ACHN (cell line): Measurements from ENCODE around the gene TBC1D3B.
A peak's percentile ranks its signal among the peaks of the same experiment; 100 is the strongest.
"Not testable (repeated sequence)": the region's sequence is repeated elsewhere in the genome, so short reads cannot be mapped to it uniquely, and the experiment has no call there.

Experiments
- DNase-seq: peaks from one replicate; pipeline ENCODE4 v3.0.0-alpha.2; 2015
- in situ Hi-C: cut with HindIII; loops from 2 replicates; pipeline ENCODE4 v1.10.0; 2017; ENCODE audit warnings: low sequenced_read_pairs, low pct_ligation_motif_present, low pct_unique_long_range_greater_than_20kb

Gene TBC1D3B

DNA sequence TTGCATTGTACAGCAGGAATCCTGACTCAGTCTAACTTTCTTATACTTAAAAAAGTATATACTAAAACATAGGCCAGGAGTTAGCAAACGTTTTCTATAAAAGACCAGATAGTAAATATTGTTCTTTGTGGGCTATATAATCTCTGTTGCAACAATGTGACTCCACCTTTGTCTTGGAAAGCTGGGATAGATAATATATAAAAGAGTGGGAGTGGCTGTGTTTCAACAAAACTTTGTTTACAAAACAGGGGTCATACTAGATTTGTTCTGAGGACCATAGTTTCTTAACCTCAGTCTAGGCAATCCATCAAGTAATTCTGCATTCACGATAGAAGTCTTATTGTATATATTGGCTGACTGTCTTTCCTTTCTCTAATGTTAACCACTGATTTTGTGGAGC is 9.0 kb upstream of the TBC1D3B start:
- in situ Hi-C loops, result no loop called here

DNA sequence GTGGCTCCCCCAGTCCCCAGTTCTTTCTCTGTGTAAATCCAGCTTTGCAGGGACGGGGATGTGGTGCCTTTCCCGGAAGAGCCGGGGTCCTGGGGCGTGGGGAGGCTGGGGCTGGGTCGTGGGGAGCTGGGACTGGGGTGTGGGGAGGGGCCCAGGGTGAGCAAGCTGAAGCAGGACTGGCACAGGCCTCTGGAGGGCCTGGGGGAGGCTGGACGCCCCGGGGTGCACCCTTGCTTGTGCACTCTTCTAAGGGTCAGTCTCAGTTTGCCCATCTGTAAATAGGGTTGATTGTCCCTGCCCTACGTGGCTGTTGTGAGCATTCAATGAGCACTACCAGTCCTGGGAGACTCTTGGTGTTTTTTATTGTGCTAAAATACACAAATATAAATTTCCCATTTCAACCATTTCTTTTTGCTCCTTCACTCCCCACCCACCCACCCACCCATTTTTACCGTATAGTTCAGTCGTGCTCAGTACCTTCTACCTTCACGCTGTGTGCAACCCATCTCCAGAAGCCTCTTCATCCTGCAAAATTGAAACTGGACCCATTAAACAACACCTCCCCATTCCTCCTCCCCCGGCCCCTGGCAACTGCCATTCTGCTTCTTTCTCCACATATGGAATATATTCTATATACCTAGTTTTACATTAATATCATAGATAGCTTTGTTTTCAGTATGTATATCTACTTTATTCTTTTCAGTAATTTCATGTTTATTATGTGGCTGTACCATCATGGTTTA is 7.8 kb upstream of the TBC1D3B start:
- in situ Hi-C loops, result no loop called here
- DNase-seq, result no peak

More for the DNA sequence above, 9.0 kb upstream of the TBC1D3B start:
- no peak for DNase-seq

DNA sequence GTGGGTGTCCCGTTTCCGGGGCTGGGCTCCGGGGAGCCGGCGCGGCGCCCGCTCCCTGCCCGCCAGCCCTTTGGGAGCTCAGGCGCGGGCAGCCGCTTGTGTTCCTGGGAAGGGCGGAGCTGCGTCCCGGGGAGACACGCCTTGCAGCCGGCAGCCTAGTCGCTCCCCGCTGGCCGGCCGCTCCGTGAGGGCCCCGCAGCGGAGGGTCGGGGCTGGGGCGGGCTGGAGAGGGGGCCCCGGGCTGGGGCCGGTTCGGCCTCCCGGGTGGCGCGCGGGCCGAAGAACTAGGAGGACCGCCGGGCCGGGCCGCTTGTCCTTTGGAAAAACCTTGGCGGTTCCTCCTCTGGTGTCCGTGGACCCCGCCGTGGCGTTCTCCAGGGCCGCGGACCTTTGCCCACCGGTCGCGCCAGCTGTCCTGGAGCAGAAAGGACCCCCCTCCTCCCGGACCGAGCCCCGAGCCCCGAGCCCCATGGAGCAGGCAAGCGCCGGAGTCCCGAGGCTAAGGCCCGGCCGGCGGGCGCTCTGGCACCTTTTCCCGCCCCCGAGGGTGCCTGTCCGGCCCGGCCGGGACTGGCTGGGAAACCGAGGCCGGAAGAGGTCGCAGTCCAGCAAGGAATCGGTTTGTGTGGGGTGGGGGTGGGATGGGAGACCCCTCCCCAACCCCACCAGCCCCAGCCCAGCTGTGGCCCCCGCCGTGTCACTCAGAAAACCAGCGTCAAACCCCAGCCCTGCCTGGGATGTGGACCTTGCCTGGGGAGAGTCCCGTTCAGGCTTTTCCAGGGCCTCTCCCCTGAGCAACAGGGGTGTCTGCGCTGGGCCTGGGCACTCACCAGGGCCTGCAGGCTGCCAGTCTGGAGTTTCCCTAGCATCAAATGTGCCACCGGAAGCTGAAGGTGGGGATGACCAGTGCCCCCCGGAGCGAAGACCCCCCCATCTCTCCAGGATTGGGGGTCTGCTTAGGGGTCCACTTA is 6.8 kb upstream of the TBC1D3B start:
- DNase-seq, result peak; percentile 50
- in situ Hi-C loops, result no loop called here

DNA sequence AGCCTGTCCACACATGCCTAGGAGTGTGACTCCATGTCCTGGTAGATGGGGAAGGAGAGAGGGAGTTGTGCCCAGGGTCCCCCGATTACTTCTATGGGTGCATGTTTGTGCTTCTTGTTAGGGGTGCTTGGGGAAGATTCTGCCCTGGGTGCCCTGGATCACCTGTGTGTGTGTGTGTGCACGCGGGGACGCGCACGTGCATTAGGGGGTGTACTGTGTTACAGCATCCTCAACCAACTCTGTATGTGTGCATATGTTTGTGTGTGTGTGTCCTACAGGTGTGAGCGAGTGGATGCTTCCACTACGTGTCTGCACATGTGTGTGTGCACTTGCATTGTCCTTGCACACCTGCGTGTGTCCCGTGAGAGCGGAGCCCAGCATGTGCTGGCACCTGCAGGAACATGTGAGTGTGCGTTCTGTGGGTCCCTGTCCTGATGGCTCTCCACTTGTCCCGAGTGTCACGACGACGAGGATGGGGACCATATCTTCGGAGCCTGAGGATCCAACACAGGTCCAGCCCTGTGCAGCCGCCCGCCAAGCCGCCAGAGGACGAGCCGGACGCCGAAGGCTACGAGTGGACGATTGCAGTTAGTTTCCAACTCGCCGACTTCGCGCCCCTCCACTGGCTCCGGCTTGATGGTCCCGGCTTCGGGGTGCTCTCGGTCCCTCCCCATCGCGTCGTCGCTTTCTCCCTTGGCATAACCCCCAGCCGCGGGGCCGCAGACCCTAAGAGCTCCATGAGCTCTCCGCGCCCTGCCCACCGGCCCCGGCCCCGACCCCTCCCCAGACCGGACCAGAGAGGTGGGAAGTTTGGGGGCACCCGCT is 6.0 kb upstream of the TBC1D3B start:
- DNase-seq, result no peak
- in situ Hi-C loops, result no loop called here

DNA sequence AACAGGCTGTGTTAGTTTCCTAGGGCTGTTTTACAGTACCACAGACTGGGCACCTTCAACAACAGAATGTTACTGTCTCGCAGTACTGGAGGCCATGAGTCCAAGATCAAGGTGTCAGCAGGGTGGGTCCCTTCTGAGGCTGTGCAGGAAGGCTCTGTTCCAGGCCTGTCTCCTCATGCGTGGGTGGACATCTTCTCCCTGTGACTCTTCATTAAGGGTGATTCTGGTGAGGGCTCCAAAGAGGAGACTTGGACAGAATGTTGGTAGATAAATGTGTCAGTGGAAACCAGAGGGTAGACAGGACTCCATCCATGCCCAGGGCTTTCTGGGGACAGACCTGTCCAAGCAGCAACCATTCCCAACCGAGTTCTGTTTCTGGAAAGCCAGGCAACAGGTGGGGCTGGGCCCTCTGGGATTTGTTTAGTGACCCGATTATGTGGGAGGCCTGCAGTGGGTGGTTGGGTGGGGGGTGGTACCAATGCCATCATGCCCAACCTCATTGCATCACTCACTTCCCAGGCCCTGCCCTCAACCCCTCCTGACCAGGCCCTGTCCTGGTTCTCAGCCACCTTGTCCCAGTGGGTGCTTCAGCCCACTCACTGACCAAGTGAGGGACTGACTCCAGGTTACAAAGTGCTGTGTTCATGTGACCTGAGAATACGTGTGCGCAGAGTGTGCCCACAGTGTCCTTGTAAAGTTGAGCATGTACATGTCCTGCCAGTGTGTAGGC is 5.2 kb upstream of the TBC1D3B start:
- in situ Hi-C loops, DNase-seq: not testable (repeated sequence)

DNA sequence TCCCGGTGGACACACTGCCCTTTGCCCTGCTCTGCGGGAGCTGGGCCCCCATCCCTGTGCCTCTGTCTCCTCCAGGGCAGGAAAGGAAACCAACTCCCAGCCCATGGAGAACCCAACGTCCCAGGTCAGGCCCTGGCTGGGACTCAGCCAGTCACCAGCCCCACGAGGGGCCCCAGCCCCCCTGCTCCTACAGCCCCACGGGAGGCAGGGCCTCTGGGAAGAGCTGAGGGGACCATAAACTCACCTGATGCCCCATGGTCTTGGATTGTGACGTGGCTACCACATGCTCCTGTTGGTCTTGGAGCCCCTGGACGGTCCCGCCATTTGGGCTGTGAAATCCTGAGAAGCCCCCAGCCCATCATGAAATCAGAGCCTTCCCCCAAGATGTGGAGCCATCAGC is 7.6 kb downstream of the TBC1D3B start:
- in situ Hi-C loops, DNase-seq: not testable (repeated sequence)

DNA sequence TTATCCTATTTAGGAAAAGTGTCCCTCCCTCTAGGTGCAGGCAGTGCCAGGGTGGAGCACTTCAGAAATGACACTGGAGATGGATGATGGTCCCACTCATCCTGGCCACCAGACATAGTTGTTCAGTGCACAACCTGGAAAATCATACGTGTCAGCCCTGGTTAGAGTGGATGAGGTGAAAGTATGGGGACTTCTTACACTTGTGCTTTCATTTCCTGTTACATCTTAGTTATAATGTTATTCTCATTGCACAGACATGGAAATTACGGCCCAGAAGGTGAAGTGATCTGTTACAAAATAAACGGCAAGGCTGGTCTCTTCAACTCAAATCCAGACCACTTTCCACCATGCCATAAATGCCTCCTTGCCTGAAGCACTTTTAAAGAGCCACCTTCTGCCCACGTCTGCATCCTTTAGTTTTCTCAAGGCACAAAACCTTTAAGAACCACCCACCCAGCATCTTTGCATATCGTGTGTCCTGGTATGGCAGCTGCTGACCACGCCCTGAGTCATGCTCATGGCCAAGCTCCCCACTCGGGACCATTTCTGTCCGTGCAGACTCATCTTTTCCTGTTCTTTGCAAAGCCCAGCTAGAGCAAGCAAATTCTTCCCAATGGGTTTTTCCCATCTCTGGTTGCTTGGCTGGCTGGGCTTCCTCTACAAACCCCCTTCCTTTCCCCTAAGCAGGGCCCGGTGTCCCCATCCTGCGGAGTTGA is 22.4 kb downstream of the TBC1D3B start:
- in situ Hi-C loops, result no loop called here
- no peak for DNase-seq

DNA sequence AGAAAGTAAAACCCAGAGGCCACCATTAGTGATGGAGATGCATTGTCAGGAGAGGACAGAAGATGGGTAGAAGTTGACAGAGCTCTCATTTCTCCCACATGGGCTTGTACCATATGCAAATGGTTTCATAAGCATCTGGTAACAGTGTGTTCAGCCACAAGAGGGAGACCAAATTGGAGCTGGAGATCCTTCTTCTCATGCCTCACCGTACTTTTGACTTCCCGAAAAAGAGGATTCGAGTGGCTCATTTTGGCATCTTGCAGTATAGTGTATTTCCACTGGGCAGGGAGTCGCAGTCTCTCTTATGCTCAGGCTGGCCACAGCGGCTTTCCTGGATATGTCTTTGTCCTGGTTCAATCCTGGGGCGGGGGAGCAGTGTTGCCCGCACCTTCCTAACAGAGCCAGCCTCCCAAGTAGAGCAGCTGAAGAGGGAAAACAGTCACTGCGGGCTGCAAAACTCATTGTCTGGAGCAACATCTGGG is 23.8 kb downstream of the TBC1D3B start:
- in situ Hi-C loops, result no loop called here
- no peak for DNase-seq

DNA sequence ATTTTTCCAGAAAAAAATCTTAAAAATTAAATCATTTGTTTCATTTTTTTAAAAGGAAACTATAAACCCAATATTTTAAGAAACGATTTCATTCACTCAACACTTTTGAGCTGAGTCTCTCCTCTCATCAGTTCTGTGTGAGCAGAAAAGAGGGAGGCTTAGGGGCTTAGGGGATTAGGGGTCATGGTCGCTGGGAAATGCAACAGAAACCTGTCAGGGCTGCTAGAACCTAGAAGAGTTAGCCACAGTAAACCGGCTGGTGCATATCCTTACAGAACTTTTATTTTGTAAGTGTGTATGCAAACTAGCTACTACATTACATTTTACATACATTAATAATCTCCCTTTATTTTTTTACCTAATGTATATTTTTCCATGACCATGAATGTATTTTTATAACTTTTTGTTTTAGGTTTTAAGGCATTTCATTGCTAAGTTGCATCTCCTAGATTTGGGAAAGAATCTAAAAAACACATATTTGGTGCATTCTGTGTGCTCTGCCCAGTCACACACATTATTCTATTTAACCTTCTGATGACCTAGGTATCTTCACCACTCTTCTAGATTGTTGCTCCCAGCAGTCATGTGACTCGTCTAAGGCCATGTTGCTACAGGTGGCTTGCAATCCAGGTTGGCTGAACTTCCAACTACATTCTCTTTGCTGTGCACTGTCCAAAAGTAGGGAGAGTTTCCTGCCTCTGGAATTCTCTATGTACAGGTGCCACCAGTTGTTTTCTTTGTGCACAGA is 24.4 kb downstream of the TBC1D3B start:
- no peak for DNase-seq
- in situ Hi-C loops, result no loop called here

DNA sequence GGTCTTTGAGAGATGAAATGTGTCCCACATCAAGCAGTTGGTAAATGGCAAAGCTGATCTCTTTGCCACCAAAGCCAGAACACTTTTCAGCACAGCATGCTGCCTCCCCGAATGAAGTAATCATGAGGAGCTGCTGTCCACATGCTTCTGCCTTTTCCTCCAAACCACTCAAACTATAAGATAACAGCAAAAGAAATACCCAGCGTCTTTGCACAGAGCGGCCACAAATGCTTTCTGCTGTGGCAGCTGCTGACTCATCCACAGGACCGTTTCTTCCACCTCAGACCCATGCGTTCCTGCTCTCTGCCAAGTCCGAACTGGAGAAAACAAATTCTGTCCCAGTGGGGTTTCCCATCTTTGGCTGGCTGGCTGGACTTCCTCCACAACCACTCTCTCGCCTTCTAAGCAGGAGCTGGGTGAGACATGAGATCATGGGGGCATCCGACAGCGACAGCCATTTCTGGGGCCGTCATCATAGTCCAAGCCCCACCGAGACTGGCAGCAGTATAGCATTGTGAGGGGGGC is 27.1 kb downstream of the TBC1D3B start:
- peak; percentile 42 for DNase-seq
- in situ Hi-C loops, result no loop called here

DNA sequence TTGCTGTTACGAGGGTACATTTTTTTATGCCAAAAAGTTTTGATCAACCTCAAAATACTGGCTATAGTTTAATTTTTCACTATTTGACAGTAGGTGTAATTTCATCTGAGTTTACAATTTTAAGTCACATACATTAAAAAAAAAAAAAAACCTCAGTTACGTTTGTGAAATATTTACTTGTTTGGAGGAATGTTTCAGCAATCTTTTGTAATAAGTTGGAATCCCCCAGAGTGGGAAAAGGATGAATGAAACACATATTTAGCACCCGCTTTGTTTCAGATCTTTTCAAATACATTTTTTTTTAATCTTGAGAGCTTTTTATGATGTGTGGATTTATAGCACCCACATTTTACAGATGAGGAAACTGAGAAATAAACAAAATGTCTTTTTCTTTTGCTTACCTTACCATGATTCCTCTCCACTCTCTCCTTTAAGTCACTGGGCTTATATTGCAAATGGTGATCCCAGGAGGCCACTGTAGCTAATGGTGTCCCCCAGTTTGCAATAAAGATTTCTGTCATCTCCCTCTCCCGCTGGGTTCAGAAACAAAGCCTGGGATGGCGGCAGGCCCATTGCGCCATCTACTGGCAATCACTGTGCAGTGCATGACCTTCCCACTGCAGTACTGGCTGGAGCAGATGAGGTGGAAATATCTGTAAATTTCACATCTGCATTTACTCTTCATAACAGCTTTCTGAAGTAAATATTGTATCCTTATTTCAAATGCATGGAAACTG is 27.7 kb downstream of the TBC1D3B start:
- DNase-seq, result peak; percentile 60
- in situ Hi-C loops, result no loop called here

DNA sequence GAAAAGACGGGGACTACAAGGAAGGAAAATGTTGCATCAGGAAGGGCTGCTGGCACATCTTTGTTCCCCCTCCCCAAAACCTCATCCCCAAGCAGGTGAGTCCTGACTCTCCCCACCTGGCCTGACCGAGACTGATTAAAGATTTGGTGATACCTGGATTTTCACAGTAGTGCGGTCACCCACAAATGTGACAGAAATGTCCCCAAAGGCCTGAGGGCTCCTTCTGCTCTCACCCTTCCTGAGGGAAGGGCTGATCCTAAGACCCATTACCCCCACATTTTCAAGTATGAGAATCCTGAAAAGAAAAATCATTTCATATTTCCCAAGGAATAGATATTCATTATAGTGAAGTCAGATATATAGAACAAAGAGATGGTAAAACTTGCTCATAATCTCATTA is 28.8 kb downstream of the TBC1D3B start:
- in situ Hi-C loops, result no loop called here

DNA sequence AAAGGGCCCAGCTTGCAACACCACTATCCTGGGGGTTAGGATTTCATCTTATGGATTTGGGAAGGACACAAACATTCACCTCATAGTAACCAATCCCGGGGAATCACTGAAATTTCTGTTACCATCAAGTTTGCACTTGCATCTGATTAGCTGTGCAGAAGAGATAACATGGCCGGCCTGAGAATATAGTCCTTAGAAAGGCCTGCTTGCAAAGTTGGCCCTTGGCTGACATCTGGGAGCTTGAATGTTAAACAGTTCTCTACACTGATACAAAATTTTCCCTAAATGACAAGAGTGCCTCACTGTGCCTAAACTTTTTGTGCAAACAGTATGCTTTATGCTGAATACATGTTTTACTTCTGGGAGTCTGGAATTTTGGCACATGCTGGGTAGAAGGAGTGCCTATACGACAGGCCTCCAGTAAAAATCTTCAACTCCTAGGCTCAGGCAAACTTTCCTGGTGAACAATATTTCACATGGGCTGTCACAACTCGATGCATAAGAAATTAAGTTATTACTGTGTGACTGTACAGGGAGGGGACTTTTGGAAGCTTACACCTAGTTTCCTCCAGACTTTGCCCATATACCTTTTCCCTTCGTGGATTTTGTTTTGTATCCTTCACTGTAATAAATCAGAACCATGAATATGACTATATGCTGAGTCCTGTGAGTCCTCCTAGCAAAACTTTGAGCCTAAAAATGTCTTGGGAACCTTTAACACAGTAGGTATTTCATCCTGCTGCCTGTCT is 31.3 kb downstream of the TBC1D3B start:
- no peak for DNase-seq
- in situ Hi-C loops, result no loop called here

More for the DNA sequence above, 28.8 kb downstream of the TBC1D3B start:
- no peak for DNase-seq

DNA sequence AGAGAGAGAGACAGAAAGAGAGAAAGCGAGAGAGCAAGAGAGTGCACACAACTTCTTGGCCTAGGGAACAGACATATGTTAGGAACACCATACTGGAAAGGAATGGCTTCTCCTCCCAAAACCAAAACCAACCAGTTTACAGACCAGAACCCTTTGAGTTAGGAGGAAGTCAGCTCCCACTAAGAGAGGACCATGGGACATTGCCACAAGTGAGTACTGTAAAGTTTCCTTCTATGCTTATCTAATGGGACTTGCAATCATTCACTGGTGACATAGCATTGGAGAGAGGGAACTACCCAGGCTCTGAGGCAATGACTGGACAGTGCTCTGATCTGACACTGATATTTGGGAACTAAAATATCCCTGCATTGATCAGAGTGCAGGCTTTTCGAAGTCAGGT is 32.4 kb downstream of the TBC1D3B start:
- DNase-seq, result no peak
- in situ Hi-C loops, result no loop called here

DNA sequence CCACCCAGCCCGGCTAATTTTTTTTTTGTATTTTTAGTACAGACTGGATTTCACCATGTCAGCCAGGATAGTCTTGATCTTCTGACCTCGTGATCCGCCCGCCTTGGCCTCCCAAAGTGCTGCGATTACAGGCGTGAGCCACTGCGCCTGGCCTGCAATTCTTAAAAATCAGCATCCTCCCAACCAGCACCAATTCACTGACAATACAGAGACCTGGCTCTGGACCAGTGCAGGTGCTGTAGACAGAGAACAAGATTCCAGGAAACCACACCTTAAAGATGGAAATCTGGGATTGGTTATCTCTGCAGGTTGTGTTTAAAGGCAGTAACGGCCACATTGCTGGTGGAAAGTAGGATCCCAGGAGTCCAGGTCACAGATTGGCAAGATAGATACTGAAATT is 33.6 kb downstream of the TBC1D3B start:
- DNase-seq, result no peak
- in situ Hi-C loops, result no loop called here
